ENCODE data around the gene OPN1MW.
A peak's percentile ranks its signal among the peaks of the same experiment; 100 is the strongest.
"Not testable (repeated sequence)": the region's sequence is repeated elsewhere in the genome, so short reads cannot be mapped to it uniquely, and the experiment has no call there.

Gene OPN1MW

GRCh38 chrX:154182296-154182695, at the start of gene OPN1MW:
Gene OPN1MW (plus strand): TSS chrX:154182596. CDS start chrX:154182678, 82 bp downstream.
- not testable (repeated sequence) for H3K4me1 ChIP-seq (ENCODE audit: insufficient read depth, low read length); H3K27ac ChIP-seq (ENCODE audit: low read depth, low read length); H3K9ac ChIP-seq (ENCODE audit: low read length); H3K36me3 ChIP-seq (ENCODE audit: insufficient read depth, low read length); H3K4me3 ChIP-seq (ENCODE audit: low read depth in 1 of 2, low read length in 2 of 2); H3K9me3 ChIP-seq (ENCODE audit: low read length); H3K27me3 ChIP-seq (ENCODE audit: control insufficient read depth in 1 of 2, insufficient read depth in 2 of 2, low read length in 2 of 2)

- Histone ChIP-seq H3K4me1 (ENCODE audit: insufficient read depth, low read length) (no peaks in the 10 kb centered on the region), H3K36me3 (ENCODE audit: insufficient read depth, low read length) (no peaks in the 10 kb centered on the region), H3K4me3 (ENCODE audit: low read depth in 1 of 2, low read length in 2 of 2) (no peak overlapping the region), H3K27ac (ENCODE audit: low read depth, low read length) (no peak overlapping the region), H3K27me3 (ENCODE audit: control insufficient read depth in 1 of 2, insufficient read depth in 2 of 2, low read length in 2 of 2) (no peaks in the 10 kb centered on the region), H3K9ac (ENCODE audit: low read length) (no peak overlapping the region), H3K9me3 (ENCODE audit: low read length) (no peaks in the 10 kb centered on the region)
Measured at GRCh38 chrX:154135458-154136229, 46.8 kb upstream of the OPN1MW start.

- Histone ChIP-seq H3K4me1 (ENCODE audit: insufficient read depth, low read length) (no peaks in the 10 kb centered on the region), H3K9me3 (ENCODE audit: low read length) (no peaks in the 10 kb centered on the region), H3K27ac (ENCODE audit: low read depth, low read length) (peak overlapping the region; percentile 49), H3K4me3 (ENCODE audit: low read depth in 1 of 2, low read length in 2 of 2) (peak overlapping the region in 1 of 2 donors; percentile 32), H3K27me3 (ENCODE audit: control insufficient read depth in 1 of 2, insufficient read depth in 2 of 2, low read length in 2 of 2) (no peaks in the 10 kb centered on the region), H3K36me3 (ENCODE audit: insufficient read depth, low read length) (no peaks in the 10 kb centered on the region), H3K9ac (ENCODE audit: low read length) (no peak overlapping the region)
Measured at GRCh38 chrX:154136627-154137161, 45.7 kb upstream of the OPN1MW start.

- Histone ChIP-seq H3K4me3 (ENCODE audit: low read depth in 1 of 2, low read length in 2 of 2) (no peak overlapping the region), H3K4me1 (ENCODE audit: insufficient read depth, low read length) (no peaks in the 10 kb centered on the region), H3K27me3 (ENCODE audit: control insufficient read depth in 1 of 2, insufficient read depth in 2 of 2, low read length in 2 of 2) (peaks cover 0 to 4% of the 10 kb centered on the region in 2 donors), H3K27ac (ENCODE audit: low read depth, low read length) (no peak overlapping the region), H3K9me3 (ENCODE audit: low read length) (no peaks in the 10 kb centered on the region), H3K9ac (ENCODE audit: low read length) (no peak overlapping the region), H3K36me3 (ENCODE audit: insufficient read depth, low read length) (no peaks in the 10 kb centered on the region)
Measured at GRCh38 chrX:154138857-154139256, 43.5 kb upstream of the OPN1MW start.

GRCh38 chrX:154140206-154140605, 42.2 kb upstream of the OPN1MW start:
- Histone ChIP-seq H3K36me3 (ENCODE audit: insufficient read depth, low read length) (no peaks in the 10 kb centered on the region), H3K27ac (ENCODE audit: low read depth, low read length) (no peak overlapping the region), H3K4me1 (ENCODE audit: insufficient read depth, low read length) (no peaks in the 10 kb centered on the region), H3K9ac (ENCODE audit: low read length) (no peak overlapping the region), H3K27me3 (ENCODE audit: control insufficient read depth in 1 of 2, insufficient read depth in 2 of 2, low read length in 2 of 2) (peaks cover 0 to 4% of the 10 kb centered on the region in 2 donors), H3K9me3 (ENCODE audit: low read length) (no peaks in the 10 kb centered on the region), H3K4me3 (ENCODE audit: low read depth in 1 of 2, low read length in 2 of 2) (no peak overlapping the region)

GRCh38 chrX:154140742-154141141, 41.7 kb upstream of the OPN1MW start:
- Histone ChIP-seq H3K9me3 (ENCODE audit: low read length) (no peaks in the 10 kb centered on the region), H3K9ac (ENCODE audit: low read length) (no peak overlapping the region), H3K27me3 (ENCODE audit: control insufficient read depth in 1 of 2, insufficient read depth in 2 of 2, low read length in 2 of 2) (peaks cover 0 to 4% of the 10 kb centered on the region in 2 donors), H3K4me3 (ENCODE audit: low read depth in 1 of 2, low read length in 2 of 2) (no peak overlapping the region), H3K27ac (ENCODE audit: low read depth, low read length) (no peak overlapping the region), H3K36me3 (ENCODE audit: insufficient read depth, low read length) (no peaks in the 10 kb centered on the region), H3K4me1 (ENCODE audit: insufficient read depth, low read length) (no peaks in the 10 kb centered on the region)

GRCh38 chrX:154142386-154142785, 40.0 kb upstream of the OPN1MW start:
- H3K9ac ChIP-seq (ENCODE audit: low read length): no peak overlapping the region
- peaks cover 0 to 4% of the 10 kb centered on the region in 2 donors for H3K27me3 ChIP-seq (ENCODE audit: control insufficient read depth in 1 of 2, insufficient read depth in 2 of 2, low read length in 2 of 2)
- no peak overlapping the region for H3K27ac ChIP-seq (ENCODE audit: low read depth, low read length)
- H3K36me3 ChIP-seq (ENCODE audit: insufficient read depth, low read length): no peaks in the 10 kb centered on the region
- no peaks in the 10 kb centered on the region for H3K4me1 ChIP-seq (ENCODE audit: insufficient read depth, low read length)
- H3K9me3 ChIP-seq (ENCODE audit: low read length): no peaks in the 10 kb centered on the region
- H3K4me3 ChIP-seq (ENCODE audit: low read depth in 1 of 2, low read length in 2 of 2): no peak overlapping the region

GRCh38 chrX:154142950-154143745, 39.2 kb upstream of the OPN1MW start:
- Histone ChIP-seq H3K27me3 (ENCODE audit: control insufficient read depth in 1 of 2, insufficient read depth in 2 of 2, low read length in 2 of 2) (peaks cover 0 to 4% of the 10 kb centered on the region in 2 donors), H3K9ac (ENCODE audit: low read length) (no peak overlapping the region), H3K4me3 (ENCODE audit: low read depth in 1 of 2, low read length in 2 of 2) (no peak overlapping the region), H3K4me1 (ENCODE audit: insufficient read depth, low read length) (no peaks in the 10 kb centered on the region), H3K9me3 (ENCODE audit: low read length) (no peaks in the 10 kb centered on the region), H3K36me3 (ENCODE audit: insufficient read depth, low read length) (no peaks in the 10 kb centered on the region), H3K27ac (ENCODE audit: low read depth, low read length) (no peak overlapping the region)

GRCh38 chrX:154144010-154144409, 38.4 kb upstream of the OPN1MW start, which contains the start of gene OPN1LW:
Gene OPN1LW (plus strand): TSS chrX:154144243. CDS start chrX:154144284, 41 bp downstream.
- H3K4me3 ChIP-seq (ENCODE audit: low read depth in 1 of 2, low read length in 2 of 2); H3K4me1 ChIP-seq (ENCODE audit: insufficient read depth, low read length); H3K9me3 ChIP-seq (ENCODE audit: low read length); H3K36me3 ChIP-seq (ENCODE audit: insufficient read depth, low read length); H3K27me3 ChIP-seq (ENCODE audit: control insufficient read depth in 1 of 2, insufficient read depth in 2 of 2, low read length in 2 of 2); H3K9ac ChIP-seq (ENCODE audit: low read length); H3K27ac ChIP-seq (ENCODE audit: low read depth, low read length): not testable (repeated sequence)

GRCh38 chrX:154151030-154151429, 31.4 kb upstream of the OPN1MW start:
- H3K9ac ChIP-seq (ENCODE audit: low read length); H3K36me3 ChIP-seq (ENCODE audit: insufficient read depth, low read length); H3K27me3 ChIP-seq (ENCODE audit: control insufficient read depth in 1 of 2, insufficient read depth in 2 of 2, low read length in 2 of 2); H3K27ac ChIP-seq (ENCODE audit: low read depth, low read length); H3K4me1 ChIP-seq (ENCODE audit: insufficient read depth, low read length); H3K4me3 ChIP-seq (ENCODE audit: low read depth in 1 of 2, low read length in 2 of 2); H3K9me3 ChIP-seq (ENCODE audit: low read length): not testable (repeated sequence)

GRCh38 chrX:154156221-154156620, 26.2 kb upstream of the OPN1MW start:
- not testable (repeated sequence) for H3K9ac ChIP-seq (ENCODE audit: low read length); H3K4me3 ChIP-seq (ENCODE audit: low read depth in 1 of 2, low read length in 2 of 2); H3K27me3 ChIP-seq (ENCODE audit: control insufficient read depth in 1 of 2, insufficient read depth in 2 of 2, low read length in 2 of 2); H3K27ac ChIP-seq (ENCODE audit: low read depth, low read length); H3K36me3 ChIP-seq (ENCODE audit: insufficient read depth, low read length); H3K4me1 ChIP-seq (ENCODE audit: insufficient read depth, low read length); H3K9me3 ChIP-seq (ENCODE audit: low read length)

Data from muscle layer of colon (tissue), 2 donors.